HepG2 (cell line): ENCODE results near the gene TMCO4. TPM values are rescaled to one million over a fixed set of nuclear protein-coding genes. Genes with fewer than 3 reads are reported as not detected.

Experiments
- ATAC-seq: fragments of 200-7000 bp; cut with Tn5 transposase; 3 replicates; pipeline ENCODE4 v1.9.1; 2020; ENCODE audit warnings: mild to moderate bottlenecking, moderate library complexity
- BruUV-seq: library from RNA; stranded (reverse); fragments of 400-500 nt; replicated peaks from 2 replicates; lab custom pipeline; 2021; lab: Mats Ljungman, UMichigan
- CTCF ChIA-PET: fragments of 300-600 bp; formaldehyde crosslinking; extraction: SDS; loops from one replicate; lab custom pipeline; 2021; ENCODE audit warnings: low total read pairs, inconsistent platforms, low intra/inter-chr PET ratio; lab: Yijun Ruan, JAX
- POLR2A ChIA-PET: fragments of 350-600 bp; sonication (Branson Sonifier 250); formaldehyde crosslinking; loops from one replicate; lab custom pipeline; 2020; ENCODE audit warnings: antibody characterized with exemption, inconsistent platforms; lab: Yijun Ruan, JAX
- DNase-seq: peaks from one replicate; pipeline ENCODE4 v3.0.0-alpha.2; 2015; ENCODE audit warnings: low spot score
- FAIRE-seq: peaks from 3 replicates; lab custom pipeline; 2011; peaks lifted over from hg19 to GRCh38; lab: Jason Lieb, UNC
- H2AFZ ChIP-seq: one replicate; pipeline ENCODE4 v1.6.1; 2011; ENCODE audit warnings: low read length, inconsistent platforms
- H3K27ac ChIP-seq: fragments of 300-600 bp; 3 replicates; pipeline ENCODE4 v1.8.0; 2011; ENCODE audit warnings: mixed run types, mild to moderate bottlenecking, mixed read lengths, low read length, inconsistent platforms; ENCODE audit not compliant: insufficient read depth; ENCODE audit errors: extremely low read length
- H3K27me3 ChIP-seq, 2 experiments: fragments of 200-600 bp in 1 of 2; 2 replicates in 1 of 2; 3 replicates in 1 of 2; pipeline versions ENCODE4 v1.6.0 to v1.8.0; 2011; ENCODE audit warnings: low read length in 2 of 2, mild to moderate bottlenecking in 2 of 2, moderate library complexity in 2 of 2, inconsistent platforms in 1 of 2; ENCODE audit not compliant: insufficient read depth in 2 of 2, control insufficient read depth in 1 of 2
- H3K36me3 ChIP-seq, 2 experiments: fragments of 200-600 bp in 1 of 2; replicated peaks in 1 of 2; 2 replicates in 1 of 2; 3 replicates in 1 of 2; pipeline versions ENCODE4 v1.5.1 to v1.8.0; 2011; ENCODE audit warnings: low read length in 2 of 2, inconsistent platforms in 1 of 2; ENCODE audit not compliant: insufficient read depth in 2 of 2, control insufficient read depth in 1 of 2
- H3K4me1 ChIP-seq: 2 replicates; pipeline ENCODE4 v1.5.1; 2012; ENCODE audit warnings: low read length, inconsistent platforms; ENCODE audit not compliant: insufficient read depth
- H3K4me2 ChIP-seq: 2 replicates; pipeline ENCODE4 v1.6.0; 2011; ENCODE audit warnings: low read depth, low read length, inconsistent platforms
- H3K4me3 ChIP-seq, 3 experiments: fragments of 200-600 bp in 1 of 3; sonication (generic), shearing (Covaris generic) in 1 of 3; replicated peaks in 1 of 3; 2 replicates each; pipeline ENCODE4 v1.5.1; 2011 to 2016; ENCODE audit warnings: low read length in 3 of 3, inconsistent platforms in 2 of 3, low read depth in 2 of 3, mild to moderate bottlenecking in 2 of 3, control low read depth in 1 of 3, mixed read lengths in 1 of 3; ENCODE audit not compliant: insufficient read depth in 1 of 3
- H3K79me2 ChIP-seq: one replicate; pipeline ENCODE4 v1.6.1; 2011; ENCODE audit warnings: low read length, inconsistent platforms; ENCODE audit not compliant: insufficient read depth
- H3K9ac ChIP-seq: 2 replicates; pipeline ENCODE4 v1.6.0; 2011; ENCODE audit warnings: mild to moderate bottlenecking, low read depth, low read length, inconsistent platforms; ENCODE audit not compliant: insufficient read depth
- H3K9me3 ChIP-seq: 2 replicates; pipeline ENCODE4 v1.5.1; 2012; ENCODE audit warnings: mild to moderate bottlenecking, low read length
- H4K20me1 ChIP-seq: 2 replicates; pipeline ENCODE4 v1.6.0; 2011; ENCODE audit warnings: inconsistent platforms, mild to moderate bottlenecking, low read length, moderate library complexity; ENCODE audit not compliant: insufficient read depth
- JUND ChIP-seq: sonication (generic); formaldehyde crosslinking; IDR thresholded peaks from 2 replicates; pipeline ENCODE4 v1.8.0; 2022; ENCODE audit warnings: mild to moderate bottlenecking, missing genetic modification reagents
- ZNF17 ChIP-seq: sonication (generic); formaldehyde crosslinking; IDR thresholded peaks from 2 replicates; pipeline ENCODE4 v1.5.0; 2020; ENCODE audit warnings: mild to moderate bottlenecking, missing genetic modification reagents
- ZNF333 ChIP-seq: sonication (generic); formaldehyde crosslinking; IDR thresholded peaks from 2 replicates; pipeline ENCODE4 v1.4.0; 2020; ENCODE audit warnings: mild to moderate bottlenecking, missing genetic modification reagents, borderline replicate concordance
- WGBS: methylation state at CpG from one replicate; pipeline ENCODE4 v1.1.6; 2017; ENCODE audit warnings: low lambda C conversion rate; 5-methylcytosine and 5-hydroxymethylcytosine counted together
- in situ Hi-C: cut with HindIII; loops from 2 replicates; pipeline ENCODE4 v1.10.0; 2017; ENCODE audit warnings: low pct_unique_long_range_greater_than_20kb; ENCODE audit not compliant: extremely low pct_ligation_motif_present
- intact Hi-C: fragments of 100-400 bp; cut with micrococcal nuclease; formaldehyde crosslinking; loops from one replicate; pipeline ENCODE4 v1.10.0; 2022; ENCODE audit not compliant: unreplicated experiment
- polyA plus RNA-seq, 8 experiments: library from polyadenylated mRNA; depleted of rRNA in 3 of 8; stranded (reverse) in 7 of 8; unstranded in 1 of 8; fragments of >200 nt; fragmentation: Illumina TruSeq in 4 of 8; extraction: Trizol in 4 of 8; gene quantifications; 2 replicates each; pipeline versions ENCODE4 v1.2.1 to v1.2.3, GENCODE V29; 2011 to 2016; ENCODE audit warnings: low read depth in 4 of 8, missing spikeins in 1 of 8, mixed read lengths in 1 of 8; ENCODE audit not compliant: insufficient read depth in 1 of 8
- total RNA-seq, 5 experiments: library from RNA; depleted of rRNA; stranded (reverse); fragments of >200 nt; fragmentation: Illumina TruSeq; extraction: Trizol; gene quantifications; 2 replicates each; pipeline ENCODE4 v1.2.3, GENCODE V29; 2016; ENCODE audit warnings: low read depth in 1 of 5
- TF ChIP-seq, protein P1 (sequence below): sonication (generic); formaldehyde crosslinking; IDR thresholded peaks from 2 replicates; pipeline ENCODE4 v1.9.0; 2021; ENCODE audit warnings: missing genetic modification reagents, borderline replicate concordance

The TMCO4 gene
- total and polyA plus RNA-seq, 2 of the 13 experiments (the other 11 are each of a cell fraction or from before 2014, with no cell fraction given) = 2.1 to 4.1 TPM

DNA sequence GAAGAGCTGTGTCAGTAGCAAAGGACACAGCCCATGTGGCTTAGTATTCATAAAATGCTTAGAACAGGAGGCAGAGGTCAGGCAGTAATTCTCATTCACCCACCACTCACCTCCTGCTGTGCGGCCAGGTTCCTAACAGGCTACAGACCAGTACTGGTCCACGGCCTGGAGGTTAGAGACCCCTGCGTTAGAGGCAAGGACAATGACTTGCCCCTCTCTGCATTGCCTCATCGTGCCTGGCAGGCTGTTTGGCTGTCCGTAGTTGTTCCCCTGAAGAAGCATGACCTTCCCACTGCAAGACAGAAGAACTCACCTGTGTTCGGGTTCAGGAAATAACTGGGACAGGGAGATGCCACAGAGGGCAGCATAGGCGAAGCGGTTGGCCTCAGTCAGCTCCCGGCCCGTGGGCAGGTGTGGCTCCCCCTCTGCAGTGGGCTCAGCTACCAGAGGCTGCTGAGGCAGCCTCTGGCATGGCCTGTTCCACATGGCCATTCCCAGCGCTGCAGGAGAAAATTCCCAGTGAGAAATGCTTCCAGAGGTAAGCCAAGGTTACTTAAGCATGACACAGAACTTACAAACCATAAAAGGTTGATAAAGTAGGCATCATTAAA is 19.3 kb downstream of the TMCO4 start (continued):
- TF ChIP-seq, protein P1, sequence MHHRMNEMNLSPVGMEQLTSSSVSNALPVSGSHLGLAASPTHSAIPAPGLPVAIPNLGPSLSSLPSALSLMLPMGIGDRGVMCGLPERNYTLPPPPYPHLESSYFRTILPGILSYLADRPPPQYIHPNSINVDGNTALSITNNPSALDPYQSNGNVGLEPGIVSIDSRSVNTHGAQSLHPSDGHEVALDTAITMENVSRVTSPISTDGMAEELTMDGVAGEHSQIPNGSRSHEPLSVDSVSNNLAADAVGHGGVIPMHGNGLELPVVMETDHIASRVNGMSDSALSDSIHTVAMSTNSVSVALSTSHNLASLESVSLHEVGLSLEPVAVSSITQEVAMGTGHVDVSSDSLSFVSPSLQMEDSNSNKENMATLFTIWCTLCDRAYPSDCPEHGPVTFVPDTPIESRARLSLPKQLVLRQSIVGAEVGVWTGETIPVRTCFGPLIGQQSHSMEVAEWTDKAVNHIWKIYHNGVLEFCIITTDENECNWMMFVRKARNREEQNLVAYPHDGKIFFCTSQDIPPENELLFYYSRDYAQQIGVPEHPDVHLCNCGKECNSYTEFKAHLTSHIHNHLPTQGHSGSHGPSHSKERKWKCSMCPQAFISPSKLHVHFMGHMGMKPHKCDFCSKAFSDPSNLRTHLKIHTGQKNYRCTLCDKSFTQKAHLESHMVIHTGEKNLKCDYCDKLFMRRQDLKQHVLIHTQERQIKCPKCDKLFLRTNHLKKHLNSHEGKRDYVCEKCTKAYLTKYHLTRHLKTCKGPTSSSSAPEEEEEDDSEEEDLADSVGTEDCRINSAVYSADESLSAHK (CRISPR knock-in tag) = no peak

DNA sequence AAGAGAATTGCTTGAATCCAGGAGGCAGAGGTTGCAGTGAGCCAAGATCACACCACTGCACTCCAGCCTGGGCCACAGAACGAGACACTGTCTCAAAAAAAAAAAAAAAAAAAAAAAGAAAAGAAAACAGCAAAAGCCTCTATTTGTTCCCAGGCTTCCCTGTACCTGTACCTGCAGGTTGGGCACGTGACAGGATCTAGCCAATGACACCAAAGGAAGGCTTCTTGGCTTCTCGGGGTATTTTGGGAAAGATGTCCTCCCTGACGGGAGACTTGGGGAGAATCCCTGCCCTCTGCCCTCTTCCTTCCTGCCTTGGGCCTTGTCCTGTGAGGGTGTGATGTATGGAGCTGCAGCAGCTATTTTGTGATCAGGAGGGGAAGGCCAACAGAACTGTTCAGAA is 22.8 kb downstream of the TMCO4 start:
- 93% methylated on average over 4 of the region's 4 CpGs for WGBS
- in situ Hi-C loops = no loop called here
- Histone ChIP-seq H3K4me2 (no peak overlapping the region), H3K4me1 (no peaks in the 10 kb centered on the region), H3K27ac (no peak overlapping the region), H4K20me1 (no peaks in the 10 kb centered on the region), H3K27me3 (no peaks in the 10 kb centered on the region), H3K4me3 (no peak overlapping the region), H3K36me3 (no peaks in the 10 kb centered on the region), H3K9ac (no peak overlapping the region), H3K9me3 (no peaks in the 10 kb centered on the region), H3K79me2 (no peaks in the 10 kb centered on the region), H2AFZ (no peak overlapping the region)
- TF ChIP-seq ZNF333 (no peak), JUND (no peak), ZNF17 (no peak)
- ATAC-seq (no peak), DNase-seq (no peak), FAIRE-seq (no peak)
- intact Hi-C loops = no loop called here
- CTCF ChIA-PET = no interaction called here
- POLR2A ChIA-PET = no interaction called here
- no TSS peak for BruUV-seq
